ENCODE results near the gene WDCP. TPM values are rescaled to one million over a fixed set of nuclear protein-coding genes. Genes with fewer than 3 reads are reported as not detected.
"Not testable (repeated sequence)": the region's sequence is repeated elsewhere in the genome, so short reads cannot be mapped to it uniquely, and the experiment has no call there.

Gene WDCP
- total and polyA plus RNA-seq, 4 experiments from 2014 or later: 4.8 to 20.5 (median 11.3) TPM

- Mint-ChIP-seq H3K27me3 (peaks cover 0 to 1% of the 10 kb centered on the region in 2 donors), H3K27ac (no peak overlapping the region), H3K9me3 (no peaks in the 10 kb centered on the region), H3K36me3 (peaks cover 0 to 7% of the 10 kb centered on the region in 2 donors), H3K4me3 (peak overlapping the region; percentile 52 to 100 (median 94)), H3K4me1 (peaks cover 16 to 28% (median 25%) of the 10 kb centered on the region in 4 donors)
- H3K27me3 ChIP-seq (ENCODE audit: insufficient read depth, low read length): no peaks in the 10 kb centered on the region
- H3K9me3 ChIP-seq (ENCODE audit: control insufficient read depth in 1 of 2, low read length in 2 of 2): no peaks in the 10 kb centered on the region
- H3K4me3 ChIP-seq (ENCODE audit: low read length in 2 of 2): no peak overlapping the region
- no peaks in the 10 kb centered on the region for H3K36me3 ChIP-seq (ENCODE audit: insufficient read depth, low read length)
- DNase-seq: no peak
- no peak overlapping the region for H3K27ac ChIP-seq (ENCODE audit: low read depth, low read length)
- ChIA-PET POLR2A (ENCODE audit: partially characterized antibody) (interaction anchor here (2.7 to 5.5 kb wide), 2 partner anchors 31 to 119 kb away, joined by 50 to 70 read pairs; partner anchors contain the start of genes ATAD2B and SF3B6), CTCF (ENCODE audit: partially characterized antibody) (interaction anchor here (1.7 kb wide), 1 partner anchor 31 kb away, joined by 6 read pairs; no protein-coding TSS in a partner anchor)
- intact Hi-C loops (cut with micrococcal nuclease): loop anchor here (2.0 kb wide), 1 partner anchor 39 kb away; the partner anchor contains the start of gene TP53I3
- H3K4me1 ChIP-seq (ENCODE audit: insufficient read depth, low read length): peaks cover 25% of the 10 kb centered on the region
Observed at GRCh38 chr2:24045511-24046508, 1.4 kb downstream of the WDCP start.

DNA sequence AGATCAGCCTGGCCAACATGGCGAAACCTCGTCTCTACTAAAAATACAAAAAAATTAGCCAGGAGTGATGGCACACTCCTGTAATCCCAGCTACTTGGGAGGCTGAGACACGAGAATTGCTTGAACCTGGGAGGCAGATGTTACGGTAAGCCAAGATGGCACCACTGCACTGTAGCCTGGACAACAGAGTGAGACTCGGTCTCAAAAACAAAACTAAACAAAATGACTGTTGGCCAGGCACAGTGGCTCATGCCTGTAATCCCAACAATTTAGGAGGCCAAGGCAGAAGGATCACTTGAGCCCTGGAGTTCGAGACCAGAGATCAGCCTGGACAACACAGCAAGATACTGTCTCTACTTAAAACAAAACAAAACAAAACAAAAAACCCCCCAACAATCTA is 4.1 kb downstream of the WDCP start:
- H3K27ac ChIP-seq (ENCODE audit: low read depth, low read length); intact Hi-C loops (cut with micrococcal nuclease); H3K4me3 ChIP-seq (ENCODE audit: low read length in 2 of 2); H3K9me3 ChIP-seq (ENCODE audit: control insufficient read depth in 1 of 2, low read length in 2 of 2); H3K27me3 ChIP-seq (ENCODE audit: insufficient read depth, low read length); H3K27me3 Mint-ChIP-seq; H3K4me3 Mint-ChIP-seq; POLR2A ChIA-PET (ENCODE audit: partially characterized antibody); DNase-seq; H3K9me3 Mint-ChIP-seq; CTCF ChIA-PET (ENCODE audit: partially characterized antibody): not testable (repeated sequence)
- H3K36me3 Mint-ChIP-seq: peaks cover 9 to 20% of the 10 kb centered on the region in 2 donors
- H3K4me1 Mint-ChIP-seq: peaks cover 14 to 28% (median 25%) of the 10 kb centered on the region in 4 donors
- peak overlapping the region in 1 of 7 donors; percentile 4 for H3K27ac Mint-ChIP-seq
- H3K36me3 ChIP-seq (ENCODE audit: insufficient read depth, low read length): peaks cover 12% of the 10 kb centered on the region
- peaks cover 12% of the 10 kb centered on the region for H3K4me1 ChIP-seq (ENCODE audit: insufficient read depth, low read length)

DNA sequence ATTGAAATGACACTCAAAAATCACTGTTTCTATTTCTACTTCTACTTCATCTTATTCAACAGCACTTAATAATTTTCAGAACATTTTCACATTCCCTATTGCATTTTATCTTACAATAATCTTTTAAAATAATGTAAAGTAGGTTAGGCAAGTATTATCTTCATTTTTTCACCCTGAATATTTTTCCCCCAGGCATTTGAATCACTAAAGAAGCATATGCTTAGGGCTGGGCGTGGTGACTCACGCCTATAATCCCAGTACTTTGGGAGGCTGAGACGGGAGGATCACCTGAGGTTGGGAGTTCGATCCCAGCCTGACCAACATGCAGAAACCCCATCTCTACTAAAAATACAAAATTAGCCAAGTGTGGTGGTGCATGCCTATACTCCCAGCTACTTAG is 6.7 kb downstream of the WDCP start:
- H3K27me3 Mint-ChIP-seq: no peaks in the 10 kb centered on the region
- Histone ChIP-seq H3K27ac (ENCODE audit: low read depth, low read length) (no peak overlapping the region), H3K36me3 (ENCODE audit: insufficient read depth, low read length) (peaks cover 19% of the 10 kb centered on the region), H3K4me3 (ENCODE audit: low read length in 2 of 2) (no peak overlapping the region), H3K27me3 (ENCODE audit: insufficient read depth, low read length) (no peaks in the 10 kb centered on the region), H3K4me1 (ENCODE audit: insufficient read depth, low read length) (no peaks in the 10 kb centered on the region), H3K9me3 (ENCODE audit: control insufficient read depth in 1 of 2, low read length in 2 of 2) (no peaks in the 10 kb centered on the region)
- CTCF ChIA-PET (ENCODE audit: partially characterized antibody): no interaction called here
- peaks cover 14 to 20% (median 16%) of the 10 kb centered on the region in 4 donors for H3K4me1 Mint-ChIP-seq
- no peak overlapping the region for H3K4me3 Mint-ChIP-seq
- POLR2A ChIA-PET (ENCODE audit: partially characterized antibody): no interaction called here
- H3K27ac Mint-ChIP-seq: no peak overlapping the region
- no peak for DNase-seq
- H3K36me3 Mint-ChIP-seq: peaks cover 21 to 31% of the 10 kb centered on the region in 2 donors
- H3K9me3 Mint-ChIP-seq: no peaks in the 10 kb centered on the region
- intact Hi-C loops (cut with micrococcal nuclease): no loop called here

DNA sequence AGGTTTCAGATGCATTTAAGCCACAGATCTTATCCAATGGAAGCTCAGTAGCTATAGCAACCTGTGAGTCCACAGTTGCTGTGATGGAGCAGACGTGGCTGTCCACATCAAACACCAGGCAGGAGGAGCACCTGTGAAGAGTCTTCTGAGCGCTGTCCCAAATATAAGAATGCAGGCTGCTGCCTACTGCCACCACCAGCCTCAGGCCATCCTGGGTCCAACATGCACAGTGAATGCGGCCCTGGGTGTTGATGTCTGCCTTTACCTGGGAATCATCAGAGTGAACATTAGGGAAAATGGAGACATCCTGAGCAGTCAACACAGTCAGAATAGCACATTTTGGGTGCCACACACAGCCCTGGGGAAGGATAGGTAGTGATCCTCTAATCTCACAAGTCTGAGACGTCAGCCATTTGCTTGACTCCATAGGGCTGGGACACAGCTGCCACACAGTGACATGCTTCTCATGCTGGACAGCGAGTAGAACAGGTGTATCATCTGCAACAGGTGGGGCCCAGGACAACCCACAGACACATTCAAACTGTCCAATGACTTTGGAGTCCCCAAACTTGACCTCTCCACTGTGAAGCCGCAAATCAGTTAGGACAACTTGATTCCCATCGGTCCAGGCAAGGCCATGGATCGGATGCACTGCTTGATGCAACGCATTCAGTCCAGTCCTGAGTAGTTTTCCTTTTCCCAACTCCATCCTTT is 8.2 kb downstream of the WDCP start:
- ChIA-PET POLR2A (ENCODE audit: partially characterized antibody) (no interaction called here), CTCF (ENCODE audit: partially characterized antibody) (no interaction called here)
- Histone ChIP-seq H3K27me3 (ENCODE audit: insufficient read depth, low read length) (no peaks in the 10 kb centered on the region), H3K4me1 (ENCODE audit: insufficient read depth, low read length) (no peaks in the 10 kb centered on the region), H3K4me3 (ENCODE audit: low read length in 2 of 2) (no peak overlapping the region), H3K27ac (ENCODE audit: low read depth, low read length) (no peak overlapping the region), H3K9me3 (ENCODE audit: control insufficient read depth in 1 of 2, low read length in 2 of 2) (no peaks in the 10 kb centered on the region), H3K36me3 (ENCODE audit: insufficient read depth, low read length) (peaks cover 19% of the 10 kb centered on the region)
- intact Hi-C loops (cut with micrococcal nuclease): no loop called here
- DNase-seq: no peak
- H3K9me3 Mint-ChIP-seq: no peaks in the 10 kb centered on the region
- H3K4me1 Mint-ChIP-seq: peaks cover 11 to 14% (median 13%) of the 10 kb centered on the region in 4 donors
- peak overlapping the region in 1 of 7 donors; percentile 25 for H3K27ac Mint-ChIP-seq
- H3K36me3 Mint-ChIP-seq: peaks cover 21 to 32% of the 10 kb centered on the region in 2 donors
- no peak overlapping the region for H3K4me3 Mint-ChIP-seq
- no peaks in the 10 kb centered on the region for H3K27me3 Mint-ChIP-seq

- no peaks in the 10 kb centered on the region for H3K9me3 ChIP-seq (ENCODE audit: control insufficient read depth in 1 of 2, low read length in 2 of 2)
- peaks cover 0 to 3% (median 0%) of the 10 kb centered on the region in 4 donors for H3K4me1 Mint-ChIP-seq
- H3K27me3 ChIP-seq (ENCODE audit: insufficient read depth, low read length): no peaks in the 10 kb centered on the region
- H3K27ac ChIP-seq (ENCODE audit: low read depth, low read length): no peak overlapping the region
- H3K36me3 Mint-ChIP-seq: peaks cover 59 to 67% of the 10 kb centered on the region in 2 donors
- POLR2A ChIA-PET (ENCODE audit: partially characterized antibody): no interaction called here
- no peak overlapping the region for H3K4me3 Mint-ChIP-seq
- intact Hi-C loops (cut with micrococcal nuclease): no loop called here
- H3K27ac Mint-ChIP-seq: no peak overlapping the region
- CTCF ChIA-PET (ENCODE audit: partially characterized antibody): interaction anchor here (0.9 kb wide), 1 partner anchor 99 kb away, joined by 3 read pairs; the partner anchor contains the start of gene ATAD2B
- no peaks in the 10 kb centered on the region for H3K9me3 Mint-ChIP-seq
- no peak for DNase-seq
- no peaks in the 10 kb centered on the region for H3K4me1 ChIP-seq (ENCODE audit: insufficient read depth, low read length)
- no peaks in the 10 kb centered on the region for H3K27me3 Mint-ChIP-seq
- peaks cover 23% of the 10 kb centered on the region for H3K36me3 ChIP-seq (ENCODE audit: insufficient read depth, low read length)
- no peak overlapping the region for H3K4me3 ChIP-seq (ENCODE audit: low read length in 2 of 2)
Observed at GRCh38 chr2:24026233-24026632, 21.0 kb downstream of the WDCP start.

- no peak overlapping the region for H3K27ac ChIP-seq (ENCODE audit: low read depth, low read length)
- no peaks in the 10 kb centered on the region for H3K9me3 Mint-ChIP-seq
Observed at GRCh38 chr2:24024996-24025663, 22.1 kb downstream of the WDCP start.

More at GRCh38 chr2:24024996-24025663, 22.1 kb downstream of the WDCP start:
- intact Hi-C loops (cut with micrococcal nuclease): no loop called here
- peaks cover 15% of the 10 kb centered on the region for H3K36me3 ChIP-seq (ENCODE audit: insufficient read depth, low read length)
- no peaks in the 10 kb centered on the region for H3K27me3 Mint-ChIP-seq
- no peak overlapping the region for H3K4me3 Mint-ChIP-seq
- no peaks in the 10 kb centered on the region for H3K9me3 ChIP-seq (ENCODE audit: control insufficient read depth in 1 of 2, low read length in 2 of 2)
- no peaks in the 10 kb centered on the region for H3K4me1 Mint-ChIP-seq
- H3K4me3 ChIP-seq (ENCODE audit: low read length in 2 of 2): no peak overlapping the region
- ChIA-PET CTCF (ENCODE audit: partially characterized antibody) (no interaction called here), POLR2A (ENCODE audit: partially characterized antibody) (interaction anchor here (0.6 kb wide), 1 partner anchor 51 kb away, joined by 3 read pairs; the partner anchor contains the start of gene SF3B6)
- no peaks in the 10 kb centered on the region for H3K27me3 ChIP-seq (ENCODE audit: insufficient read depth, low read length)
- no peak overlapping the region for H3K27ac Mint-ChIP-seq
- H3K36me3 Mint-ChIP-seq: peaks cover 48 to 56% of the 10 kb centered on the region in 2 donors
- no peak for DNase-seq
- H3K4me1 ChIP-seq (ENCODE audit: insufficient read depth, low read length): no peaks in the 10 kb centered on the region

All from CD4-positive, alpha-beta memory T cell (primary cell).